ENCODE data around the gene MBTPS1.

Gene MBTPS1

GRCh38 chr16:84053237-84053636 is 63.5 kb downstream of the MBTPS1 start:
- no peak for DNase-seq (ENCODE audit: low read depth in 2 of 2)

- DNase-seq (ENCODE audit: low read depth in 2 of 2), result no peak
These were observed 64.6 kb downstream of the MBTPS1 start for GRCh38 chr16:84052071-84052622.

- DNase-seq (ENCODE audit: low read depth in 2 of 2), result no peak
These were observed 66.4 kb downstream of the MBTPS1 start for GRCh38 chr16:84050316-84050715.

GRCh38 chr16:84049403-84050060 is 67.2 kb downstream of the MBTPS1 start:
- DNase-seq (ENCODE audit: low read depth in 2 of 2), result no peak

GRCh38 chr16:84048871-84049270 is 67.9 kb downstream of the MBTPS1 start:
- DNase-seq (ENCODE audit: low read depth in 2 of 2), result no peak

DNA sequence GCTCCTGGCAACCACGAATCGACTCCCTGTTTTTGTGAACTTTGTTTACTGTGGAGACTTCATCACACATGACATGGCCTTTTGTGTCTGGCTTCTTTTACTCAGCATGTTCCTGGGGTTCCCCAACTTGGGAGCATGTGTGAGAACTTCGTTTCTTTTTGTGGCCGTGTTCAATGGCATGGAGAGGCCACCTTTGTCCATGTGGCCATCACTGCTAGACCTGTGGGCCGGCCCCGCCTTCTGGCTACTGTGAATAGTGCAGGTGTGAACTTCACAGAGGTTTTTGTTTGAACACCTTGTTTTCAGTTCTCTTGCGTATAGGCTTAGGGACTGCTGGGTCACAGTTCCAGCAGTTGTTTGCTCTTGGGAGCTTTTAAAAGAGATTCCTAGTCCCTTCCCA is 68.5 kb downstream of the MBTPS1 start:
- no peak for DNase-seq (ENCODE audit: low read depth in 2 of 2)

GRCh38 chr16:84047626-84048025 is 69.1 kb downstream of the MBTPS1 start:
- DNase-seq (ENCODE audit: low read depth in 2 of 2), result no peak

GRCh38 chr16:84047206-84047605 is 69.5 kb downstream of the MBTPS1 start:
- no peak for DNase-seq (ENCODE audit: low read depth in 2 of 2)

GRCh38 chr16:84045818-84046470 is 70.8 kb downstream of the MBTPS1 start:
- DNase-seq (ENCODE audit: low read depth in 2 of 2), result no peak

DNA sequence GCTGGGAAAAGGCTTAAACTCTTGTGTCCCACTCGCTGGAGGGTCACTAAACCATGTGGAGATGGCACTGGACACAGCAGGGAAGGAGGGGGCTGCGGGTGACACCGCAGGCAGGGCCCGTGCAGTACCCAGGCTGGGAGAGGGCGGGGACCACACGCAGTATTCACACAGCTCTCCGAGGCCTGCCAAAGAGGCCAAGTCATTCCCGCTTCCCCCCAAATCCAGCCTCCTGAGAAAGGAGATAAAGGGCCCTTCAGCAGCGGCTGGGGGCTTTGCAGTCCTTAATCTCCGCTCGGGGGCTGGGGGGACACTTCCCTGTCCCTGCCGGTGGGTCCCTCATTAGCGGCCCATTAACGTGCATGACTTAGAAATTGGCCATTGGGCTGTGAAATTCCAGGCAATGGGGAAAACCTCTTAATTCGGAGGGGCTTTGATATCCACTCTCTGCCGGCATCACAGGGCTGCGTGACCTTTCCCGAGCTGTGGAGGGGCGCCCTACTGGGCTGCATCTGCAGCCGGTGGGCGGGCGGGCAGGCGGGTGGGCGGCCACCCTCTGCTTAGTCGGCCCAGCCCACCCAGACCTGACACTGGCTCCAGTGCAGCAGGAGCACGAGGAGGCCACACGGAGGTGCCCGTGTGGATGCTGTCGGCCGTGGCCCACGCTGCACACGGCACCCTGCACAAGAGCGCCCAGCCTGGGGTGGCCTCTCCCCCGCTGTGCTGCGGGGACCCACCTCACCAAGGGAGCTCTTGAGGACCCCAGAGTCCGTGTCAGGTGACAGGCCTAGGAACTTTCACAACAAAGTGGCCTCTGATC is 71.5 kb downstream of the MBTPS1 start:
- no peak for DNase-seq (ENCODE audit: low read depth in 2 of 2)

DNA sequence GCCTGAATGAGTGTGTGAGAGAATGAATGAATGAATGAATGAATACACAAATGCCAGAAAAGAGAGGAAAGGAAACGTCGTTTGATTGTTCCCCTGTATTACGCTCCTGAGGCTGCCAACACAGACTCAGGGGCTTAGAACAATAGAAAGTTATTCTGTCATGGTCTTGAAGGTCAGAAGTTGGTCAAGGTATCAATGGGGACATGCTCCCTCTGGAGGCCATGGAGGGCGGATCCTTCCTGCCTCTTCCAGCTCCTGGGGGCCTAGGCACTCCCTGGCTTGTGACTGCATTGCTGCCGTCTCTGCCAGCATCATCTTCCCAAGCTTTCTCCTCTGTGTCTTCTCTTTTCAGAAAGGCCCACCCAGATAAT is 72.6 kb downstream of the MBTPS1 start:
- DNase-seq (ENCODE audit: low read depth in 2 of 2), result no peak

DNA sequence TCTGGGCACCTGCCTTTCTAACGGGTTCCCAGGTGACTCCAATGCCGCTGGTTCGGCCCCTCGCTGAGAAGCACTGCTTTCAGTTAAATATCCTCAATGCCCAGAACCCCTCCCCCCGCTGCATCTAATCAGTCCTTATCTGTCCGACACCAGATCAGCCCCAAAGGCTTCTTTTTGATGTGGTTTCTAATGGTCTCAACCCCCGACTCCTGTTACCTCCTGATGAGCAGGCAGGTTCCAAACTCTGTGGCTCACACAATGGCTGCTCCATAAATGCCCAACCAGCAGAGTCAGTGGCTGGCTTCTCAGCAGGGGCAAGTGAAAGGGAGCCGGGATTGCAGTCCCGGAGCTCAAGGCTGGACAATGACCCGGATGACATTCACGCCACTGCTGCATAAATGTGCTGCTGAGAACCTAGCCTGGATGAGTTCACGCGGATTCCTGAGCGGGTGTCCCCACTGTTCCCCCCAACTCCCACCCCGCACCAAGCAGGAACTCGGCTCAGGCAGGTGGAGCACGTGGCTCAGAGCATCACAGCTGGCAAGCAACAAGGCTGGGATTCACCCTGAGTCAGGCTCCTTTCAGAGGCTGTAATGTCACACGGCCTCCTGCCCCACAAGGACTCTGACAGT is 73.1 kb downstream of the MBTPS1 start:
- no peak for DNase-seq (ENCODE audit: low read depth in 2 of 2)

GRCh38 chr16:84042879-84043485 is 73.8 kb downstream of the MBTPS1 start:
- DNase-seq (ENCODE audit: low read depth in 2 of 2), result no peak

DNA sequence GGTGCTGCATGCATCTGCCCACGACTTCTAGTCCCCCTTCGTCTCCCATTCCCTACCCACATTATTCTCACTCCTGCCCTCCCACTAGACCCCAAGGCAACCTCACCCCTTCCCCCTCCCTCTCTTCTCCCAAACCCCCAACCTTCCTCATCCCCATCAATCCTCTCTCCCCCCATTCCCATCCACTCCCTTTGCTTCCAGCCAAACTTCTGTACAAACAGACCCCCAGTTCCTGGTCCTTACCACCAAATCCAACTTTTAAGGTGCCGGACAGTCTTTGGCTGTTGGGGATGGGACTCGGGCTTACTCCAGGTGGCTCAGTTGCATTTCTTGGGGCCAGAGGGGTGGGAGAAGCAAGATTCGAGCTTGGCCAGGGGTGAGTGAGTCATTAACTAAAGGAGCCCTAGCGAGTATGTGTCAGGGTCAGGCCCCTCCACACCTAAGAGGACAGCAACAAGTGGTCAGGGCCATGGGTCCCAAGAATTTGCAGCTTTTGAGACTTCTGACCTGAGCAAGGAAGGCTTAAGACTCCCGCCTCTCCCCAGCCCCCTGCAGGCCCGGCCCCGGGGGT is 74.3 kb downstream of the MBTPS1 start, which contains the start of gene SLC38A8:
Gene SLC38A8, minus strand, starts transcription at position 488 of the 571 bp plus-strand sequence. CDS start 638 bp downstream, outside the sequence.
- no peak for DNase-seq (ENCODE audit: low read depth in 2 of 2)

GRCh38 chr16:84041881-84042280 is 74.9 kb downstream of the MBTPS1 start:
- no peak for DNase-seq (ENCODE audit: low read depth in 2 of 2)

DNA sequence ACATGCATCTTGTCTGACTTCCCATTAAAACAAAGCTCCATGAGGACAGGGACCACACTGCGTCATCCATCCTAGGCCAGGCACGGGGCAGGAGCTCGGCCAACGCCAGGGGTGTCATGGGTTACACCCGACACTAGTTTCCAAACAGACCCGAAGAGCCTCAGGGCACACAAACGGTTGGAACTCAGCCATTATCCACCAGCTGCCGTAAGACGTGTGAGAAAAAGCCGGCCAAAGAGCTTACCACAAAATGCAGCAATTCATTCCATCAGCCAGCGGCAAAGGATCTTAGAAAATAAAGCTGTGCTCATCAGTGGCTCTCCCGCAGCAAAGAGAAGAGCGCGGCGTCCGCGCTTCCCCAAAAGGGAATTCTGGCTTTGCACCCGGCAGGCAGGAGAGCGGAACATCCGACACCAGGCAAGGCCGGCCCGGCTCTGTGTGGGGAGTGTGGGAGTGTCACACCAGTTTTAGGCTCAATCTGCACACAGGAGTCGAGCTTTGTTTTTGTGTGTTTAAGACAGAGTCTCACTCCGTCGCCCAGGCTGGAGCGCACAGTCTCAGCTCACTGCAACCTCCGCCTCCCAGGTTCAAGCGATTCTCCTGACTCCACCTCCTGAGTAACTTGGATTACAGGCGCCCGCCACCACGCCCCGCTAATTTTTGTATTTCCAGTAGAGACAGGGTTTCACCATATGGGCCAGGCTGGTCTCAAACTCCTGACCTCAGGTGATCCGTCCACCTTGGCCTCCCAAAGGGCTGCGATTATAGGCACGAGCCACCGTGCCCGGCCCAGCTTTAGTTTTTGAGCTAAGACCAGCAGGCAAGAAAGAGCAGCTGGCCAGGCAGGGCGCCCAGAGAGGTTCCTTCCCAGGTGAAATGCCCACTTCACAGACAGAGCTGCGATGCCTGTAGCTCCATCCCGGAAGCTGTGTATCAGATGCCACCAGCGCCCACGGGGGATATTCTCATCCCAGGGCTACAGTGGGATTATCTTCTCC is 75.6 kb downstream of the MBTPS1 start:
- DNase-seq (ENCODE audit: low read depth in 2 of 2), result no peak

- DNase-seq (ENCODE audit: low read depth in 2 of 2), result no peak
These were observed 76.4 kb downstream of the MBTPS1 start for GRCh38 chr16:84040226-84040822.

DNA sequence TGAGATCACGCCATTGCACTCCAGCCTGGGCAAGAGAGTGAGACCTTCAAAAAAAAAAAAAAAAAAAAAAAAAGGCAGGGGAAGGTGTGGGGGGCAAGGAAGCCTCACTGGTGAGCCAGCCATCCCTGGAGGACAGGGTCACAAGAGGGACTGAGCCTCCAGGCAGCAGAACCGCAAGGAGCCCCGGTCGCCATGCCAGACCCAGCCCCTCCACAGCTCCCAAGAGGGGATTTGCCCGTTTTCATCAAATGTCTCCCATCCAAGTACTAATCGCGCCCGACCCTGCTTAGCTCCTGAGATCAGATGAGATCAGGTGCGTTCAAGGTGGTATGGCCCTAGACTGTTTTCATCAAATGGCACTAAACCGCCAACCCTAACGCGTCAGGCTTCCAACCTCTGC is 77.0 kb downstream of the MBTPS1 start:
- no peak for DNase-seq (ENCODE audit: low read depth in 2 of 2)

DNA sequence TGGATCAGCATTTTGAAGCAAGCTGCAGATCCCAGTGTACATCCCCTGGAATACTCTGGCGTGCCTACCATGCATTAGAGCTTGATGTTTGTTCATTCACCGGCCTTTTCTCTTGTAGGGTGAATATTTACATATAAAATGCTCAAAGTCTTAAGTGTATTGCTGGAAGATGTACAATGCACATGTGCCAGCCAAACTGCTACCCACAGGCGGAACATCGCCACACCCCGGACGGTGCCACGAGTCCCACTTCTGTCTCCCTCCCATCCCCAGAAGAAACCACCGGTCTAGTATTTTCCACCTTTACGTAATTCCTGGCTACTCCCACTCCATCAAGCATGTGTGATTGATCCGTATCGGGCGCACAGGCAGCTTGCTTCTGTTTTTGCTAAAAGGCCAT is 78.3 kb downstream of the MBTPS1 start:
- no peak for DNase-seq (ENCODE audit: low read depth in 2 of 2)
